GM12801 (cell line): ENCODE data around the gene AJM1.

Experiments
- CTCF ChIP-seq: IDR thresholded peaks from one replicate; pipeline ENCODE4 v1.5.1; 2011; ENCODE audit warnings: control low read depth; ENCODE audit not compliant: insufficient read length; ENCODE audit errors: extremely low read depth

The AJM1 gene

GRCh38 chr9:136839229-136840139 lies 2.8 kb upstream of the AJM1 start:
- no peak for TF ChIP-seq CTCF

- no peak for TF ChIP-seq CTCF
Observed at GRCh38 chr9:136840140-136840876, 2.0 kb upstream of the AJM1 start.

GRCh38 chr9:136840877-136841645 lies 1.2 kb upstream of the AJM1 start:
- no peak for TF ChIP-seq CTCF

- TF ChIP-seq CTCF: no peak
Observed at GRCh38 chr9:136844761-136845464, 2.6 kb downstream of the AJM1 start.

- no peak for TF ChIP-seq CTCF
Observed at GRCh38 chr9:136845465-136846260, 3.4 kb downstream of the AJM1 start.

- no peak for TF ChIP-seq CTCF
Observed at GRCh38 chr9:136846376-136847087, 4.3 kb downstream of the AJM1 start.
